Measurements from ENCODE around the gene LMF2.

- TF ChIP-seq CTCF (IDR thresholded peaks at IDR 0.05) = no peak
- no peak for TF ChIP-seq FOXM1 (IDR thresholded peaks at IDR 0.05; ENCODE audit: low read depth)
- TF ChIP-seq MXI1 (IDR thresholded peaks at IDR 0.05; ENCODE audit: low read depth, low read length) = no peak
These were observed 24.4 kb downstream of the LMF2 start for GRCh38 chr22:50483106-50483505.
